ENCODE measurements around the gene CENPW. TPM values are rescaled to one million over a fixed set of nuclear protein-coding genes. Genes with fewer than 3 reads are reported as not detected.

Gene CENPW
- total RNA-seq, 1 experiment from 2014 or later, result 46.9 TPM

GRCh38 chr6:126313941-126314340, 26.0 kb upstream of the CENPW start:
- Histone ChIP-seq H3K4me2 (ENCODE audit: low read length) (no peak overlapping the region), H3K4me1 (ENCODE audit: control insufficient read depth in 1 of 2, insufficient read depth in 2 of 2, low read length in 2 of 2) (no peaks in the 10 kb centered on the region), H3K9ac (ENCODE audit: low read length) (no peak overlapping the region), H3K36me3 (ENCODE audit: control insufficient read depth in 1 of 2, insufficient read depth in 2 of 2, low read length in 2 of 2) (no peaks in the 10 kb centered on the region), H2AFZ (ENCODE audit: low read depth, low read length, poor library complexity, severe bottlenecking) (no peak overlapping the region), H3K27me3 (ENCODE audit: insufficient read depth, low read length) (no peaks in the 10 kb centered on the region), H3K9me3 (ENCODE audit: control insufficient read depth in 1 of 2, insufficient read depth in 1 of 2, low read depth in 1 of 2, low read length in 2 of 2) (no peaks in the 10 kb centered on the region), H3K79me2 (ENCODE audit: insufficient read depth, low read length) (no peaks in the 10 kb centered on the region), H4K20me1 (ENCODE audit: insufficient read depth) (no peaks in the 10 kb centered on the region), H3K27ac (ENCODE audit: low read depth, low read length) (no peak overlapping the region), H3K4me3 (replicated peaks in 1 of 2; ENCODE audit: low read depth in 1 of 2, low read length in 2 of 2) (no peak overlapping the region), H3K9me2 (ENCODE audit: insufficient read depth) (no peaks in the 10 kb centered on the region)
- no peak for ATAC-seq
- ChIA-PET POLR2A (no interaction called here), RAD21 (ENCODE audit: low non-redundant PET in 1 of 2, low total read pairs in 2 of 2, uncharacterized antibody in 2 of 2, unreplicated experiment in 2 of 2) (no interaction called here), CTCF (no interaction called here)
- intact Hi-C loops (cut with micrococcal nuclease), result loop anchor here (5.0 kb wide), 1 partner anchor 317 kb away; no protein-coding TSS in a partner anchor
- TF ChIP-seq ZFX (IDR thresholded peaks at IDR 0.05) (no peak), CBX3 (IDR thresholded peaks at IDR 0.05; ENCODE audit: low read depth) (no peak), EZH2phosphoT487 (IDR thresholded peaks at IDR 0.05; ENCODE audit: borderline replicate concordance) (no peak), POLR2AphosphoS5 (IDR thresholded peaks at IDR 0.05; ENCODE audit: low read depth, low read length) (no peak), ZNF274 (IDR thresholded peaks at IDR 0.05; ENCODE audit: low read depth, low read length) (no peak), SRF (IDR thresholded peaks at IDR 0.05; ENCODE audit: low read depth) (no peak), EGR1 (IDR thresholded peaks at IDR 0.05; ENCODE audit: low read depth) (no peak), POLR2A (IDR thresholded peaks at IDR 0.05; ENCODE audit: borderline replicate concordance, extremely low read depth, insufficient read depth, insufficient read length) (no peak)
- DNase-seq (ENCODE audit: low read depth, low spot score), result no peak
- no TSS peak for BruUV-seq (replicated peaks)

- Histone ChIP-seq H2AFZ (ENCODE audit: low read depth, low read length, poor library complexity, severe bottlenecking) (no peak overlapping the region), H3K9ac (ENCODE audit: low read length) (no peak overlapping the region), H3K4me2 (ENCODE audit: low read length) (no peak overlapping the region), H3K9me2 (ENCODE audit: insufficient read depth) (no peaks in the 10 kb centered on the region), H3K4me3 (replicated peaks in 1 of 2; ENCODE audit: low read depth in 1 of 2, low read length in 2 of 2) (no peak overlapping the region), H3K9me3 (ENCODE audit: control insufficient read depth in 1 of 2, insufficient read depth in 1 of 2, low read depth in 1 of 2, low read length in 2 of 2) (no peaks in the 10 kb centered on the region), H3K79me2 (ENCODE audit: insufficient read depth, low read length) (no peaks in the 10 kb centered on the region), H3K4me1 (ENCODE audit: control insufficient read depth in 1 of 2, insufficient read depth in 2 of 2, low read length in 2 of 2) (no peaks in the 10 kb centered on the region), H3K36me3 (ENCODE audit: control insufficient read depth in 1 of 2, insufficient read depth in 2 of 2, low read length in 2 of 2) (no peaks in the 10 kb centered on the region), H4K20me1 (ENCODE audit: insufficient read depth) (no peaks in the 10 kb centered on the region), H3K27me3 (ENCODE audit: insufficient read depth, low read length) (no peaks in the 10 kb centered on the region), H3K27ac (ENCODE audit: low read depth, low read length) (no peak overlapping the region)
- ChIA-PET RAD21 (ENCODE audit: low non-redundant PET in 1 of 2, low total read pairs in 2 of 2, uncharacterized antibody in 2 of 2, unreplicated experiment in 2 of 2) (no interaction called here), POLR2A (no interaction called here), CTCF (no interaction called here)
- ATAC-seq (no peak), DNase-seq (ENCODE audit: low read depth, low spot score) (no peak)
- intact Hi-C loops (cut with micrococcal nuclease), result no loop called here
- BruUV-seq (replicated peaks), result no TSS peak
- TF ChIP-seq REST (IDR thresholded peaks at IDR 0.05; ENCODE audit: low read depth), result no peak
- no peak for TF ChIP-seq TCF7L2 (IDR thresholded peaks at IDR 0.05; ENCODE audit: borderline replicate concordance, extremely low read depth, insufficient read depth, insufficient read length)
- TF ChIP-seq YY1 (IDR thresholded peaks at IDR 0.05; ENCODE audit: extremely low read depth, insufficient replicate concordance, low read depth, low read length), result no peak
- TF ChIP-seq SRF (IDR thresholded peaks at IDR 0.05; ENCODE audit: low read depth), result no peak
- no peak for TF ChIP-seq MAX (IDR thresholded peaks at IDR 0.05)
- no peak for TF ChIP-seq CBX3 (IDR thresholded peaks at IDR 0.05; ENCODE audit: low read depth)
- no peak for TF ChIP-seq EZH2 (IDR thresholded peaks at IDR 0.05)
- no peak for TF ChIP-seq CTCF (IDR thresholded peaks at IDR 0.05 in 2 of 3, conservative IDR thresholded peaks at IDR 0.05 in 1 of 3; ENCODE audit: borderline replicate concordance in 1 of 3, insufficient read depth in 1 of 3, low read depth in 2 of 3, low read length in 2 of 3)
- TF ChIP-seq ZFX (IDR thresholded peaks at IDR 0.05), result no peak
- no peak for TF ChIP-seq FOSL1 (IDR thresholded peaks at IDR 0.05; ENCODE audit: low read depth)
- no peak for TF ChIP-seq POLR2AphosphoS5 (IDR thresholded peaks at IDR 0.05; ENCODE audit: low read depth, low read length)
- no peak for TF ChIP-seq EGR1 (IDR thresholded peaks at IDR 0.05; ENCODE audit: low read depth)
- TF ChIP-seq SIN3A (IDR thresholded peaks at IDR 0.05; ENCODE audit: low read depth), result no peak
Observed at GRCh38 chr6:126318797-126319196, 21.1 kb upstream of the CENPW start.
